B cell (primary cell): ENCODE measurements around the gene SH3GL1. TPM values are rescaled to one million over a fixed set of nuclear protein-coding genes. Genes with fewer than 3 reads are reported as not detected.

Experiments
- ATAC-seq: fragments of 200-7000 bp; cut with Tn5 transposase; one replicate; pipeline ENCODE4 v1.10.0; 2021; ENCODE audit warnings: low read depth, mild to moderate bottlenecking, moderate number of reproducible peaks, moderate library complexity
- CTCF ChIA-PET: fragments of 350-600 bp; sonication (Branson Sonifier 250); formaldehyde crosslinking; loops from one replicate; lab custom pipeline; 2021; ENCODE audit warnings: antibody characterized with exemption, inconsistent platforms; lab: Charles Lee
- POLR2A ChIA-PET: fragments of 350-600 bp; sonication (Branson Sonifier 250); formaldehyde crosslinking; loops from one replicate; lab custom pipeline; 2021; ENCODE audit warnings: antibody characterized with exemption; lab: Charles Lee
- DNase-seq: peaks from one replicate; pipeline ENCODE4 v3.0.0; 2013
- H2AFZ ChIP-seq: 2 replicates; pipeline ENCODE4 v1.6.1; 2012; ENCODE audit warnings: mild to moderate bottlenecking, low read depth, low read length; ENCODE audit not compliant: insufficient read depth, poor library complexity, severe bottlenecking
- H3K27ac ChIP-seq, 2 donors: 1 replicate in 1 of 2; 2 replicates in 1 of 2; pipeline ENCODE4 v1.5.1; 2012 to 2013; ENCODE audit warnings: low read length in 2 of 2, mild to moderate bottlenecking in 2 of 2, moderate library complexity in 1 of 2
- H3K27me3 ChIP-seq, 4 experiments: fragments of 200-600 bp in 1 of 4; sonication (generic) in 1 of 4; replicated peaks in 1 of 4; 1 replicate in 2 of 4; 2 replicates in 2 of 4; pipeline versions ENCODE4 v1.6.1 to v1.7.0; 2013 to 2016; ENCODE audit warnings: low read length in 3 of 4, mild to moderate bottlenecking in 2 of 4, mixed read lengths in 1 of 4, moderate library complexity in 1 of 4; ENCODE audit not compliant: insufficient read depth in 4 of 4, control insufficient read depth in 3 of 4; ENCODE audit errors: control extremely low read depth in 1 of 4
- H3K36me3 ChIP-seq, 2 experiments: replicated peaks in 1 of 2; 1 replicate in 1 of 2; 2 replicates in 1 of 2; pipeline versions ENCODE4 v1.6.1 to v1.7.1; 2013; ENCODE audit warnings: low read length in 1 of 2; ENCODE audit not compliant: insufficient read depth in 2 of 2, control insufficient read depth in 1 of 2; ENCODE audit errors: control extremely low read depth in 1 of 2, extremely low read depth in 1 of 2
- H3K4me1 ChIP-seq, 2 donors: fragments of 200-600 bp in 1 of 2; sonication (generic) in 1 of 2; 1 replicate in 1 of 2; 2 replicates in 1 of 2; pipeline versions ENCODE4 v1.5.1 to v1.6.1; 2013 to 2017; ENCODE audit warnings: low read length in 2 of 2; ENCODE audit not compliant: control insufficient read depth in 2 of 2, insufficient read depth in 2 of 2
- H3K4me2 ChIP-seq: replicated peaks from 2 replicates; pipeline ENCODE3; 2012; ENCODE audit warnings: mild to moderate bottlenecking, low read depth, low read length; ENCODE audit not compliant: poor library complexity, severe bottlenecking
- H3K4me3 ChIP-seq, 5 experiments: fragments of 200-600 bp in 1 of 5; sonication (generic) in 1 of 5; 1 replicate in 3 of 5; 2 replicates in 2 of 5; pipeline versions ENCODE4 v1.5.1 to v1.7.0; 2011 to 2016; ENCODE audit warnings: low read length in 4 of 5, mild to moderate bottlenecking in 4 of 5, low read depth in 2 of 5, control low read depth in 1 of 5, moderate library complexity in 1 of 5; ENCODE audit not compliant: insufficient read depth in 1 of 5; ENCODE audit errors: control extremely low read depth in 1 of 5, extremely low read depth in 1 of 5
- H3K79me2 ChIP-seq: fragments of 200-600 bp; sonication (generic); one replicate; pipeline ENCODE4 v1.6.0; 2016; ENCODE audit warnings: low read length; ENCODE audit not compliant: control insufficient read depth, insufficient read depth
- H3K9ac ChIP-seq: fragments of 200-600 bp; sonication (generic); 2 replicates; pipeline ENCODE4 v1.6.1; 2017; ENCODE audit warnings: mild to moderate bottlenecking, low read length, moderate library complexity
- H3K9me3 ChIP-seq, 3 donors: one replicate each; pipeline versions ENCODE4 v1.6.1 to v1.7.1; 2013; ENCODE audit warnings: low read length in 2 of 3; ENCODE audit not compliant: control insufficient read depth in 2 of 3, insufficient read depth in 1 of 3; ENCODE audit errors: control extremely low read depth in 1 of 3
- H4K20me1 ChIP-seq: 2 replicates; pipeline ENCODE4 v1.6.0; 2012; ENCODE audit warnings: mild to moderate bottlenecking, low read length; ENCODE audit not compliant: insufficient read depth, control insufficient read depth, poor library complexity, severe bottlenecking
- H3K27ac Mint-ChIP-seq: one replicate; pipeline ENCODE4 v1.8.0; 2021; ENCODE audit warnings: mixed read lengths
- H3K27me3 Mint-ChIP-seq: one replicate; pipeline ENCODE4 v1.8.0; 2021; ENCODE audit warnings: mixed read lengths
- H3K4me1 Mint-ChIP-seq: one replicate; pipeline ENCODE4 v1.8.0; 2021; ENCODE audit warnings: mixed read lengths
- H3K4me3 Mint-ChIP-seq: one replicate; pipeline ENCODE4 v1.8.0; 2021; ENCODE audit warnings: mixed read lengths
- H3K9me3 Mint-ChIP-seq: one replicate; pipeline ENCODE4 v1.8.0; 2022; ENCODE audit warnings: mixed read lengths; ENCODE audit not compliant: insufficient read depth
- CTCF ChIP-seq: fragments of 200-600 bp; IDR thresholded peaks from one replicate; pipeline ENCODE4 v1.8.0; 2022; ENCODE audit warnings: antibody characterized with exemption, mild to moderate bottlenecking
- EZH2 ChIP-seq: IDR thresholded peaks from 2 replicates; pipeline ENCODE4 v1.6.1; 2012; ENCODE audit warnings: borderline replicate concordance, low read depth, mild to moderate bottlenecking, moderate library complexity, low read length; ENCODE audit not compliant: insufficient read depth, poor library complexity, severe bottlenecking
- WGBS: methylation state at CpG from one replicate; pipeline ENCODE4 v1.1.5; 2013; ENCODE audit warnings: missing lambda C conversion rate; ENCODE audit not compliant: insufficient coverage; 5-methylcytosine and 5-hydroxymethylcytosine counted together
- intact Hi-C: fragments of 100-400 bp; cut with micrococcal nuclease; formaldehyde crosslinking; loops from one replicate; pipeline ENCODE4 v1.10.0; 2022
- polyA minus RNA-seq: library from RNA; depleted of rRNA, polyadenylated mRNA; stranded (reverse); fragments of >200 nt; gene quantifications from 2 replicates; pipeline ENCODE4 v1.2.3, GENCODE V29; 2012
- polyA plus RNA-seq: library from polyadenylated mRNA; depleted of rRNA; stranded (reverse); fragments of >200 nt; gene quantifications from 2 replicates; pipeline ENCODE4 v1.2.3, GENCODE V29; 2012
- total RNA-seq, 2 donors: library from RNA; stranded (reverse); fragments of 120-200 nt in 1 of 2; gene quantifications; 1 replicate in 1 of 2; 2 replicates in 1 of 2; pipeline versions ENCODE4 v1.2.3 to v1.2.4, GENCODE V29; 2013 to 2022

SH3GL1 gene
- total RNA-seq (37.2 and 41.9 TPM in 2 replicates), polyA plus RNA-seq (42.4 and 45.2 TPM in 2 replicates), polyA minus RNA-seq (35.1 and 36.0 TPM in 2 replicates)
- total RNA-seq (2013), result 17.9 TPM

- Histone ChIP-seq H3K36me3 (no peaks in the 10 kb centered on the region), H3K4me3 (peak within 1 kb of the TSS; percentile 85 to 99 (median 88)), H3K27me3 (no peaks in the 10 kb centered on the region), H3K27ac (peak within 1 kb of the TSS; percentile 49 to 97), H3K9ac (peak within 1 kb of the TSS; percentile 98), H3K9me3 (no peaks in the 10 kb centered on the region), H3K4me2 (peak within 1 kb of the TSS; percentile 99), H2AFZ (peak within 1 kb of the TSS; percentile 83), H3K4me1 (peaks cover 29 to 44% of the 10 kb centered on the region in 2 donors), H4K20me1 (peaks cover 41% of the 10 kb centered on the region), H3K79me2 (peaks cover 75% of the 10 kb centered on the region)
- H3K27ac Mint-ChIP-seq, result peak within 1 kb of the TSS; percentile 88
- ChIA-PET POLR2A (interaction anchor here (0.7 to 1.1 kb wide), 6 partner anchors 18 to 134 kb away, joined by 3 to 6 read pairs (median 3); partner anchors contain the start of gene MPND), CTCF (interaction anchor here (0.6 to 2.9 kb wide), 15 partner anchors 9 to 413 kb away, joined by 3 to 29 read pairs (median 4); partner anchors contain the start of gene MPND)
- peak; percentile 77 for TF ChIP-seq CTCF
- no peak for TF ChIP-seq EZH2
- H3K9me3 Mint-ChIP-seq, result no peaks in the 10 kb centered on the region
- peaks cover 53% of the 10 kb centered on the region for H3K4me1 Mint-ChIP-seq
- H3K27me3 Mint-ChIP-seq, result no peaks in the 10 kb centered on the region
- intact Hi-C loops, result loop anchor here (1.0 to 5.0 kb wide), 7 partner anchors 20 to 638 kb away; partner anchors contain the start of genes APBA3, MPND, MRPL54 and UBXN6
- peak within 1 kb of the TSS; percentile 85 for H3K4me3 Mint-ChIP-seq
- DNase-seq (peak; percentile 96), ATAC-seq (peak; percentile 68)
- under 1% methylated on average over 86 of the region's 90 CpGs for WGBS
Observed at GRCh38 chr19:4400135-4400936, at the start of gene SH3GL1. TSS of gene SH3GL1 (minus strand) at chr19:4400547. CDS start at chr19:4400368, 179 bp downstream.

- no peak for ATAC-seq
- POLR2A ChIA-PET, result interaction anchor here (0.6 kb wide), 1 partner anchor 57 kb away, joined by 3 read pairs; no protein-coding TSS in a partner anchor
Observed at GRCh38 chr19:4449639-4450028, 49.3 kb upstream of the SH3GL1 start.

More at GRCh38 chr19:4449639-4450028, 49.3 kb upstream of the SH3GL1 start:
- CTCF ChIA-PET, result interaction anchor here (1.1 kb wide), 1 partner anchor 76 kb away, joined by 3 read pairs; no protein-coding TSS in a partner anchor
- DNase-seq, result no peak
- Histone ChIP-seq H3K27ac (no peak overlapping the region), H3K36me3 (peaks cover 1 to 70% of the 10 kb centered on the region in 2 experiments), H3K4me3 (no peak overlapping the region), H4K20me1 (peaks cover 22% of the 10 kb centered on the region), H3K27me3 (no peaks in the 10 kb centered on the region), H3K79me2 (no peaks in the 10 kb centered on the region), H3K9ac (no peak overlapping the region), H3K9me3 (no peaks in the 10 kb centered on the region), H2AFZ (no peak overlapping the region), H3K4me2 (no peak overlapping the region), H3K4me1 (no peaks in the 10 kb centered on the region)
- TF ChIP-seq EZH2, result no peak
- H3K4me1 Mint-ChIP-seq, result no peaks in the 10 kb centered on the region
- no peak overlapping the region for H3K27ac Mint-ChIP-seq
- no peaks in the 10 kb centered on the region for H3K27me3 Mint-ChIP-seq
- no peaks in the 10 kb centered on the region for H3K9me3 Mint-ChIP-seq
- intact Hi-C loops, result no loop called here
- 100% methylated on average over 8 of the region's 9 CpGs for WGBS
- no peak overlapping the region for H3K4me3 Mint-ChIP-seq
